SK-N-MC (cell line): ENCODE data around the gene CDC14A.

Source experiments
- EZH2 ChIP-seq: fragments of 200-600 bp; sonication (generic); IDR thresholded peaks from one replicate; pipeline ENCODE4 v1.6.1; 2017; ENCODE audit warnings: antibody characterized with exemption
- FOXP2 ChIP-seq: optimal IDR thresholded peaks from 2 replicates; pipeline ENCODE3; 2011; ENCODE audit warnings: mild to moderate bottlenecking, moderate library complexity; ENCODE audit not compliant: insufficient read depth; ENCODE audit errors: extremely low read length, control extremely low read depth

DNA sequence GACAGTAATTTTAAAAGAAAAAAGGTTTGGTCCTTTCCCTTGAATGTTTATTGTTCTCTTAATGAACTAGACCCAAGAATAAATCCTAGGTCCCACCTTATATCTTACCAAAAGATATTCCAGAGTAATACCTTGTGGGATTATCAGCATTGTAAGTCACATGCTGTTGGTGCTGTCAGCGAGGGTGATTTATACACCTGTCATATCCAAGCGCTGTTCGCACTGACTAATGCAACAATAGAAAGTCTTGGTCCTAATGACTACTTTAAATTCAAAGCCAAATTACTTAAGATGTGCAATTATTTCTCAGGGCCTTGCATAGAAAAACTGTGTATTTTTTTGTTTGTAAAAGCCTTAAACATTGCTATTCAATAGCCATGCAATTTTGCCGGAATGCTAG is 192.5 kb downstream of the CDC14A start:
- no peak for TF ChIP-seq FOXP2
- TF ChIP-seq EZH2 = no peak
